IPS DF 6.9 (cell line): Measurements from ENCODE around the gene ST14.
"Not testable (repeated sequence)": the region's sequence is repeated elsewhere in the genome, so short reads cannot be mapped to it uniquely, and the experiment has no call there.

Source experiments
- DNase-seq: peaks from one replicate; pipeline ENCODE4 v3.0.0-alpha.2; 2013; ENCODE audit warnings: low read depth, low spot score
- H3K27ac ChIP-seq: one replicate; pipeline ENCODE4 v1.5.1; 2013; ENCODE audit warnings: low read length, control low read depth
- H3K27me3 ChIP-seq: 2 replicates; pipeline ENCODE4 v1.6.1; 2013; ENCODE audit warnings: mild to moderate bottlenecking, low read length; ENCODE audit not compliant: control insufficient read depth, insufficient read depth
- H3K36me3 ChIP-seq: 2 replicates; pipeline ENCODE4 v1.6.1; 2013; ENCODE audit warnings: low read length; ENCODE audit not compliant: control insufficient read depth, insufficient read depth
- H3K4me1 ChIP-seq: 2 replicates; pipeline ENCODE4 v1.6.1; 2013; ENCODE audit warnings: low read length; ENCODE audit not compliant: control insufficient read depth, insufficient read depth
- H3K4me3 ChIP-seq: 2 replicates; pipeline ENCODE4 v1.5.1; 2013; ENCODE audit warnings: mild to moderate bottlenecking, low read length
- H3K9me3 ChIP-seq: 2 replicates; pipeline ENCODE4 v1.6.1; 2013; ENCODE audit warnings: low read length, inconsistent platforms; ENCODE audit not compliant: control insufficient read depth, insufficient read depth
- WGBS: extraction: QIAGEN DNeasy Blood & Tissue Kit; methylation state at CpG from one replicate; pipeline ENCODE4 v1.1.7; 2013; ENCODE audit warnings: mixed read lengths, missing lambda C conversion rate; ENCODE audit not compliant: insufficient read length, insufficient coverage; 5-methylcytosine and 5-hydroxymethylcytosine counted together

Gene ST14

GRCh38 chr11:130215531-130216220 lies 56.1 kb downstream of the ST14 start:
- Histone ChIP-seq H3K9me3 (no peaks in the 10 kb centered on the region), H3K27me3 (no peaks in the 10 kb centered on the region), H3K36me3 (no peaks in the 10 kb centered on the region), H3K27ac (no peak overlapping the region), H3K4me1 (peaks cover 6% of the 10 kb centered on the region), H3K4me3 (no peak overlapping the region)
- WGBS, result no CpG with 5 or more reads among the region's 13 CpGs
- DNase-seq, result no peak

GRCh38 chr11:130216221-130216550 lies 56.6 kb downstream of the ST14 start:
- peaks cover 6% of the 10 kb centered on the region for H3K4me1 ChIP-seq
- DNase-seq, result no peak
- H3K36me3 ChIP-seq, result no peaks in the 10 kb centered on the region
- WGBS, result no CpG with 5 or more reads among the region's 4 CpGs
- no peaks in the 10 kb centered on the region for H3K9me3 ChIP-seq
- H3K4me3 ChIP-seq, result no peak overlapping the region
- H3K27ac ChIP-seq, result no peak overlapping the region
- no peaks in the 10 kb centered on the region for H3K27me3 ChIP-seq

GRCh38 chr11:130216591-130217132 lies 57.1 kb downstream of the ST14 start:
- DNase-seq, result no peak
- no CpG with 5 or more reads among the region's 17 CpGs for WGBS
- H3K27ac ChIP-seq, result no peak overlapping the region
- H3K9me3 ChIP-seq, result no peaks in the 10 kb centered on the region
- no peaks in the 10 kb centered on the region for H3K27me3 ChIP-seq
- peaks cover 6% of the 10 kb centered on the region for H3K4me1 ChIP-seq
- no peak overlapping the region for H3K4me3 ChIP-seq
- H3K36me3 ChIP-seq, result no peaks in the 10 kb centered on the region

GRCh38 chr11:130217133-130218031 lies 57.8 kb downstream of the ST14 start:
- H3K9me3 ChIP-seq, result no peaks in the 10 kb centered on the region
- H3K4me1 ChIP-seq, result peaks cover 6% of the 10 kb centered on the region
- no peaks in the 10 kb centered on the region for H3K27me3 ChIP-seq
- no peak overlapping the region for H3K4me3 ChIP-seq
- no peak overlapping the region for H3K27ac ChIP-seq
- DNase-seq, result no peak
- no peaks in the 10 kb centered on the region for H3K36me3 ChIP-seq
- no CpG with 5 or more reads among the region's 21 CpGs for WGBS

GRCh38 chr11:130218501-130219070 lies 59.0 kb downstream of the ST14 start:
- Histone ChIP-seq H3K9me3 (no peaks in the 10 kb centered on the region), H3K27me3 (no peaks in the 10 kb centered on the region), H3K36me3 (no peaks in the 10 kb centered on the region), H3K4me1 (peaks cover 6% of the 10 kb centered on the region), H3K4me3 (no peak overlapping the region), H3K27ac (no peak overlapping the region)
- DNase-seq, result no peak
- WGBS, result no CpG with 5 or more reads among the region's 14 CpGs

GRCh38 chr11:130219148-130219547 lies 59.6 kb downstream of the ST14 start:
- DNase-seq, result no peak
- Histone ChIP-seq H3K9me3 (no peaks in the 10 kb centered on the region), H3K4me3 (no peak overlapping the region), H3K27me3 (no peaks in the 10 kb centered on the region), H3K36me3 (no peaks in the 10 kb centered on the region), H3K27ac (no peak overlapping the region), H3K4me1 (peaks cover 6% of the 10 kb centered on the region)
- WGBS, result no CpG with 5 or more reads among the region's 8 CpGs

- Histone ChIP-seq H3K27ac (no peak overlapping the region), H3K4me1 (peaks cover 6% of the 10 kb centered on the region), H3K36me3 (no peaks in the 10 kb centered on the region), H3K27me3 (no peaks in the 10 kb centered on the region), H3K9me3 (no peaks in the 10 kb centered on the region), H3K4me3 (no peak overlapping the region)
- no CpG with 5 or more reads among the region's 19 CpGs for WGBS
- no peak for DNase-seq
Measured at GRCh38 chr11:130220311-130221035, 60.9 kb downstream of the ST14 start.

- H3K36me3 ChIP-seq, result no peaks in the 10 kb centered on the region
- no peaks in the 10 kb centered on the region for H3K9me3 ChIP-seq
- no peak overlapping the region for H3K27ac ChIP-seq
- no peak for DNase-seq
- no peaks in the 10 kb centered on the region for H3K27me3 ChIP-seq
- no peak overlapping the region for H3K4me3 ChIP-seq
- no peaks in the 10 kb centered on the region; the same call in 1 of the 2 replicates for H3K4me1 ChIP-seq
- WGBS, result no CpG with 5 or more reads among the region's 12 CpGs
Measured at GRCh38 chr11:130223291-130223971, 63.8 kb downstream of the ST14 start.

GRCh38 chr11:130227373-130227772 lies 67.8 kb downstream of the ST14 start:
- H3K4me1 ChIP-seq, result no peaks in the 10 kb centered on the region
- no peaks in the 10 kb centered on the region for H3K27me3 ChIP-seq
- no peaks in the 10 kb centered on the region; the same call in 1 of the 2 replicates for H3K36me3 ChIP-seq
- H3K4me3 ChIP-seq, result no peak overlapping the region
- no peaks in the 10 kb centered on the region for H3K9me3 ChIP-seq
- no CpG with 5 or more reads among the region's 4 CpGs for WGBS
- no peak overlapping the region for H3K27ac ChIP-seq
- DNase-seq, result no peak

GRCh38 chr11:130233486-130233885 lies 73.9 kb downstream of the ST14 start:
- not testable (repeated sequence) for H3K4me3 ChIP-seq, H3K36me3 ChIP-seq, H3K9me3 ChIP-seq, H3K27ac ChIP-seq, H3K4me1 ChIP-seq, H3K27me3 ChIP-seq, DNase-seq
